GM20000 (cell line): ENCODE measurements around the gene NME7.

ENCODE experiments used
- DNase-seq: peaks from one replicate; pipeline ENCODE4 v3.0.0; 2012; ENCODE audit warnings: low spot score
- CTCF ChIP-seq: IDR thresholded peaks from 2 replicates; pipeline ENCODE4 v1.5.1; 2012; ENCODE audit warnings: mild to moderate bottlenecking, control low read depth; ENCODE audit errors: extremely low read depth, missing control alignments

NME7 gene

GRCh38 chr1:169234780-169235179 lies 132.8 kb downstream of the NME7 start:
- TF ChIP-seq CTCF: no peak

DNA sequence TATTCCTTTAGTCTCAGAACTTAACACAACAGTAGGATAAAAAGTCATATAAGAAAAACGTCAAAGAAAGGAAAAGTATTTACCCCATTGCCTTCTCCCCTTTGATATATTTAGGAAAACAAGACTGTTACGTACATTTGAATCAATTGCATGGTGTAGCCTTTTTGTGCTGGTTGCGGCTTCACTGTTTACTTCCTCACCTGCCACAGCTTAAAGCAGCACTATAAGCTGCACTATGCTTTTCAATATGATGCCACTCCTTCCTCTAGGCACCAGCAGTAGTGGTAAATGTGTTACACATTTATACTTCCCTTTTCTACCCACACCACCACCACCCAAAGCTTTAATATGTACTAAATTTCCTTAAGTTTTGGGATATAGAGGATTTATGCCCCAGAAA lies 150.0 kb downstream of the NME7 start:
- no peak for DNase-seq

More at GRCh38 chr1:169234780-169235179, 132.8 kb downstream of the NME7 start:
- DNase-seq: no peak

DNA sequence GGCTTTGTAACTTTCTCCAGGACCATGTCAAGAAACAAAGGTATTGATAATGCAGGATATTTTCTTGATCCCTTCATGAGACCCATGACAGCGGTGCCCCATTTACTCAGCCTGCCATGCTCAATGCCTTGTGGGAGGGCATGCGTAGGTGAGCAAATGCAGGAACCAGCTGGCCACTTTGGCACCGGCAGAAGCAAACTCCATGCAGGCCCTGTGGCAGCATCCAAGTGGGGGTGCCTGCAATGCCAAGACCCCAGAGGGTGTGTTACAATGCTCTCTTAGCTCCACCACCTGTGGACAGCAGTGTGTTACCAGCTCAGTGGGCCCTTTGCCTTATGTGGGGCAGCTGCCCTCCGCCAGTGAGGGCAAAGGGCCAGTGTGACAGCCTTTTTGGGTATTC lies 153.0 kb downstream of the NME7 start:
- TF ChIP-seq CTCF: no peak
- no peak for DNase-seq

More for the DNA sequence above, 150.0 kb downstream of the NME7 start:
- TF ChIP-seq CTCF: no peak

DNA sequence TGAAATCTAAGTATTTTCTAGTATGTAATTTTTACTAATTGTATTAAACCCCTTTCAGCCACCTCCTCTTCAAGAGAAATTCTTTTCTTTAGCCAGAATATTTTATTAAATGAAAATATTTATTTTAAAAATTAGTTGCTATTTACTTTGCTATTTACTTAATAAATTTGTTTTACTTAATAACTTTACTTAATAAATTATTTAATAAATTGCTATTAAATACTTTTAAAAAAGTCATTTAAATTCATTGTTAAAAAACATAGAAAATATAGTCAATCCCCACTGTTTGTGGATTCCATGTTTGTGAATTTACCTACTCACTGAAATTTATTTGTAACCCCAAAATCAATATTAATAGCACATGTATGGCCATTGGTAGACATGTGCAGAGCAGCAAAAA lies 155.5 kb downstream of the NME7 start:
- no peak for DNase-seq
- no peak for TF ChIP-seq CTCF

DNA sequence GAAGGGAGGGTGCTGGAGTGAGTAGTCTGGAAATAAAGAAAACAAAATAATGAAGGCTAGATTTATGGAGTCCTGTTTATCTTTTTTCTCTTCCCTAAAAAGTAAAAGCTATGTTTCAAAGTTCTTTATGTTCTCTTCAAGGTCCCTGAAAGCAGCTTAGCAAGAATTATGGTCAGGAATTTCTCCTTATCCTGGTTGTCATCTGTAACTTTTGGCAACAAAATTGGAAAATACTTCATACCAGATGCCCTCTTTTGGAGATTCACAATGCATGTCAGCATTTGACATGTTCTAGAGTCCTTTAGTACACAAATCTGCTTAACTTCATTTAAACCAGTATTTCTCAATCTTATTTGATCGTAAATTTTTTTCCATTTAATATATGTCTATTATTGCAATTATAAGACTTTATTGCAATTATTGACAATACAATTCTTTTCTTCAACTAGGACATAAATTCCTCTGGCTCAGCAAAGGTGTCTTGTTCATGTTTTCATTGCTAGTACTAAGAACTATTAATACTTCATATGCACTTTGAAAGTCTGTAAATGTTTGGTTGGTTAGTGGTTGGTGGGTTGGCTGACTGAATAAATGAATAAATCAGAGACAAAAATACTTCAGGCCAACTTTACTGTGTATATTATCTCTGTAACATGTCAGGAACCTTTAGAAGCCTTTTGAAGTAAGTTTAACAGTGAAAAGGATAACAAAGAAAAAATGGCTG lies 159.6 kb downstream of the NME7 start:
- no peak for DNase-seq
- TF ChIP-seq CTCF: no peak

GRCh38 chr1:169204157-169204556 lies 163.4 kb downstream of the NME7 start:
- no peak for DNase-seq
- TF ChIP-seq CTCF: no peak

- no peak for TF ChIP-seq CTCF
- DNase-seq: no peak
Measured at GRCh38 chr1:169202791-169203665, 164.6 kb downstream of the NME7 start.
